AG04449 (cell line): ENCODE results near the gene NGFR.

Experiments
- CTCF ChIA-PET: fragments of 350-600 bp; formaldehyde crosslinking; extraction: SDS; loops from one replicate; lab custom pipeline; 2021; ENCODE audit warnings: antibody characterized with exemption; lab: Yijun Ruan, JAX
- POLR2A ChIA-PET: fragments of 400-600, 350-600 bp; formaldehyde crosslinking; extraction: SDS; loops from one replicate; lab custom pipeline; 2020; ENCODE audit warnings: antibody characterized with exemption, inconsistent platforms; lab: Yijun Ruan, JAX
- DNase-seq: peaks from one replicate; pipeline ENCODE4 v3.0.0-alpha.2; 2010; ENCODE audit warnings: low read depth, low spot score
- H3K4me3 ChIP-seq: 2 replicates; pipeline ENCODE4 v1.5.1; 2011; ENCODE audit warnings: low read depth, mild to moderate bottlenecking, control low read depth, low read length
- TF ChIP-seq, protein P1 (sequence below): IDR thresholded peaks from one replicate; pipeline ENCODE4 v1.5.1; 2011; ENCODE audit warnings: mild to moderate bottlenecking, moderate library complexity, low read length, control low read depth, inconsistent platforms; ENCODE audit not compliant: insufficient read depth; ENCODE audit errors: missing control alignments

NGFR gene

DNA sequence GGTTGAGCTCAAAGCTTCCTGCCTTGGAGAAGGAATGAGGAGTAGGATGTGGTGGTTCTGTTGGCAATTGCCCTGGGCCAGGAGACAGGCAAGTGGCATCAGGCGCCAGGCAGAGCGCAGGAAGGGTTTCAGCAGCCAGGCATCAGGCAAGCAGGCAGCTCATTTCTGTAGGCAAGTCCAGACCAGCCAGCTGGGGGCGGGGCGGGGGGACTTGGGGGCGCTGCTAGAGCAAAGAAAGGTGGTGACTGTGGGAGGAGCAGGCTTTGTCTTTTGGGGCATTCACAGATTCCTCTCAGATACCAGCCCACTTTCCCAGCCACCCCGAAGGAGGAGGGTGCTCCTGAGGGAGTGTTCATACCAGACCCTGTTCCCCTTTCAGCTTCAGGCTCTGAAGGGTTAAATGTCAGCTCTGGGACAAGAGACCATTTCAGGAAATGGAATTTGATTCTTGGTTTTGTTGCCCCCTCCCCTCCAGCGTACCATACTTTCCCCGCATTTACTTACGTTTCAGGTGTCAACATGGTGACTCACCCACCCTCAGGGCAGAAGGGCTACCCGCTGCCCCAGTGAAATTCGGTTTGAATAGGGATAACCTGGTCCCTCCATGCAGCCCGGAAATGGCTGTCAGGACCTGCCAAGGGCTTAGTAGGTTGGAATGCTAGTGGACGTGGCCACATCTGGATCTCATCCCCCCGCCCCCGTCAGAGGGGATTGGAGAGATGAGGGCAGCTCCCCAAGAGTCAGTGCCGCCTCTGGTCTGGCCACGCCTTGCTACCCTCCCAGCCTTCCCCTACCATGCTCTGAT is 13.2 kb downstream of the NGFR start:
- POLR2A ChIA-PET: interaction anchor here (1.1 kb wide), 1 partner anchor 11 kb away, joined by 3 read pairs; no protein-coding TSS in a partner anchor
- no peak overlapping the region for H3K4me3 ChIP-seq
- TF ChIP-seq, protein P1, sequence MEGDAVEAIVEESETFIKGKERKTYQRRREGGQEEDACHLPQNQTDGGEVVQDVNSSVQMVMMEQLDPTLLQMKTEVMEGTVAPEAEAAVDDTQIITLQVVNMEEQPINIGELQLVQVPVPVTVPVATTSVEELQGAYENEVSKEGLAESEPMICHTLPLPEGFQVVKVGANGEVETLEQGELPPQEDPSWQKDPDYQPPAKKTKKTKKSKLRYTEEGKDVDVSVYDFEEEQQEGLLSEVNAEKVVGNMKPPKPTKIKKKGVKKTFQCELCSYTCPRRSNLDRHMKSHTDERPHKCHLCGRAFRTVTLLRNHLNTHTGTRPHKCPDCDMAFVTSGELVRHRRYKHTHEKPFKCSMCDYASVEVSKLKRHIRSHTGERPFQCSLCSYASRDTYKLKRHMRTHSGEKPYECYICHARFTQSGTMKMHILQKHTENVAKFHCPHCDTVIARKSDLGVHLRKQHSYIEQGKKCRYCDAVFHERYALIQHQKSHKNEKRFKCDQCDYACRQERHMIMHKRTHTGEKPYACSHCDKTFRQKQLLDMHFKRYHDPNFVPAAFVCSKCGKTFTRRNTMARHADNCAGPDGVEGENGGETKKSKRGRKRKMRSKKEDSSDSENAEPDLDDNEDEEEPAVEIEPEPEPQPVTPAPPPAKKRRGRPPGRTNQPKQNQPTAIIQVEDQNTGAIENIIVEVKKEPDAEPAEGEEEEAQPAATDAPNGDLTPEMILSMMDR: no peak
- CTCF ChIA-PET: interaction anchor here (0.9 to 5.1 kb wide), 4 partner anchors 8 to 218 kb away, joined by 3 to 32 read pairs (median 16); partner anchors contain the start of gene NGFR
- DNase-seq: no peak

DNA sequence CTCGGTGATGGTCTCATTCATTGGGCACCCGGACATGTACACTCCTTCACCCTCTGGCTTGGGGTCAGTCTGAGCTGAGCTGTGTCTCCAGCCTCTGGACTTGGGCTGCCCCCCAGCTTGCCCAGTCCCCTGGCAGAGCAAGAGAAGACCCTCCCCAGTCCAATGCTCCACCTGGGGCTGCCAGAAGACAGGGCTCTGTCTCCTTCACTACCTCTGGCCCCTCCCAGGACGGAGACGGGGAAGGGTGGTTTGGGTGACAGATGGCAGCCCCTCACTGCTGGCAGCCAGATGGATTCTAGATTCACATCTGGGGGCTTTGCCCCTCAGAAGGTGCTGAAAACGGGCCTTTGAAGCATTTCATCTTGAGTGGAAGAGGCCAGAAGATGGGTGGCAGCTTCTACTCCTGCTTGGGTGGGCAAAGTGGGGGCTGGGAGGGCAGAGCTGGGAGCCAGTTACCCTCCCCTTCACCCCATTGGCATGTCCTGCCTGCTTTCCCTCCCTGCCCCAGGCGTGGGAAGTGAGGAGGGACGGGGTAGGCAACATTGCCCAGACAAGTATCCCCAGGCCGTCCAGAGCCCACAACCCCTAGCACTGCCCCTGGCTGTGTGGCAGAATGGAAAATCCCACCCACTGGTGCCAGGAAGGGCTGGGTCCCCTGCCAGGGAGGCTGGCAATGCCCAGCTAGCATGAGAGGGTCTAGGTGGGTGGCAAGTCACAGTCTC is 13.9 kb downstream of the NGFR start:
- TF ChIP-seq, protein P1: no peak
- H3K4me3 ChIP-seq: no peak overlapping the region
- DNase-seq: no peak
- CTCF ChIA-PET: interaction anchor here (4.1 to 7.2 kb wide), 3 partner anchors 12 to 47 kb away, joined by 28 to 48 read pairs (median 32); partner anchors contain the start of gene NGFR
- POLR2A ChIA-PET: no interaction called here

DNA sequence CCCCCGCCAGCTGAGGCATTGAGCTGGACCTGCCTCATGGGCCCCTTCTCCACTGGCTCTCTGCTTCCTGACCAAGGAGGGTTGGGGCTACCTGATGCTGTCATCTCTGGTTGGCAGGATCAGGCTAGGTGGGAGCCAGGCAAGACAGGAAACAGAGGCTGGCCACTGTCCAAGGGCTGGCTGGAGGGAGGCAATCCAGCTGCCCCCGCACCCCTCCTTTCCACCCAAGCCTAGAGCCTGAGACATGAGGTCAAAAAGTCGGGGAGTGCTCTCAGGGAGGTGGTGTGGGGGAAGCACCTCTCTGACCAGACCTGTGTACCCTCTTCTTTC is 14.5 kb downstream of the NGFR start:
- TF ChIP-seq, protein P1: no peak
- CTCF ChIA-PET: interaction anchor here (5.1 to 7.2 kb wide), 2 partner anchors 13 to 47 kb away, joined by 28 to 48 read pairs; partner anchors contain the start of gene NGFR
- no peak overlapping the region for H3K4me3 ChIP-seq
- POLR2A ChIA-PET: no interaction called here
- no peak for DNase-seq

DNA sequence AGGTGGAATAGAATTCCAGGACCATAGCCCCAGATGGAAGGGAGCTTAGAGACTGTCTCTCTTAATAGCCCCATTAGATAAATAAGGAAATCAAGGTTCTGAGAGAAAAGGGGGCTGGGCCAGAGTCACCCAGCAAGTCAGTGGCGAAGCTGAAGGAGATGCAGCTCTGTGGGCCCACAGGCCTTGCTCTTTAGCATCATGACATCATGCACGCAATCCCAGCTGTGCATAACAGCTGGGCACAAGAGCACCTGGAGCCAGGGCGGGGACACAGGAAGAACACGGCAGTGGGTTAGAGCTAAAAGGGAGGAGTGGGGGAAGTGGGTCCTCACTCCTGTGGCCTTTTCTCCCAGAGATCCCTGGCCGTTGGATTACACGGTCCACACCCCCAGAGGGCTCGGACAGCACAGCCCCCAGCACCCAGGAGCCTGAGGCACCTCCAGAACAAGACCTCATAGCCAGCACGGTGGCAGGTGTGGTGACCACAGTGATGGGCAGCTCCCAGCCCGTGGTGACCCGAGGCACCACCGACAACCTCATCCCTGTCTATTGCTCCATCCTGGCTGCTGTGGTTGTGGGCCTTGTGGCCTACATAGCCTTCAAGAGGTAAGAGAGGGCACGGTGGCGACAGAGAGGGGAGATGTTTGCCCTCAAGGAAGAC is 15.1 kb downstream of the NGFR start:
- no peak for DNase-seq
- H3K4me3 ChIP-seq: no peak overlapping the region
- ChIA-PET CTCF (interaction anchor here (1.9 to 7.2 kb wide), 3 partner anchors 14 to 73 kb away, joined by 7 to 48 read pairs (median 28); partner anchors contain the start of gene NGFR), POLR2A (no interaction called here)
- TF ChIP-seq, protein P1: no peak

DNA sequence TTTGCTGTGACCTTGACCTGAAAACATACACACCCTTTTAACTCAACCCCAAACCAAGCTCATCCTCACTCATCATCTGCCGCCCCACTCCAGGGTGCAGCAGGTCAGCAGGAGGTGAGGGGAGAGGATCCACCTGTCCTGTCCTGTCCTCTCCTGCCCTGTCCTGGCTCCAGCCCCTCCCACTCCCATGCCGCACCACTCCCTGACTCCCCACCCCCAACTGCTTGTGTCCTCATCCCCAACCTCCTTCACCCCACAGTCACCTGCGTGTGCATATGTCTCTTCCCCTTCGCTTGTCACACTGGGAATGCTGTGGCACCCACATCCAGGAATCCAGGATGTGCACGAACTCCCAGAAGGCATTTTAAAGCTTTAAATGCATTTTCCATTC is 15.6 kb downstream of the NGFR start:
- POLR2A ChIA-PET: no interaction called here
- TF ChIP-seq, protein P1: no peak
- CTCF ChIA-PET: interaction anchor here (0.9 to 7.2 kb wide), 4 partner anchors 14 to 74 kb away, joined by 3 to 48 read pairs (median 18); partner anchors contain the start of gene NGFR
- H3K4me3 ChIP-seq: no peak overlapping the region
- no peak for DNase-seq
